ENCODE measurements around the gene ZBTB20.

Gene ZBTB20

DNA sequence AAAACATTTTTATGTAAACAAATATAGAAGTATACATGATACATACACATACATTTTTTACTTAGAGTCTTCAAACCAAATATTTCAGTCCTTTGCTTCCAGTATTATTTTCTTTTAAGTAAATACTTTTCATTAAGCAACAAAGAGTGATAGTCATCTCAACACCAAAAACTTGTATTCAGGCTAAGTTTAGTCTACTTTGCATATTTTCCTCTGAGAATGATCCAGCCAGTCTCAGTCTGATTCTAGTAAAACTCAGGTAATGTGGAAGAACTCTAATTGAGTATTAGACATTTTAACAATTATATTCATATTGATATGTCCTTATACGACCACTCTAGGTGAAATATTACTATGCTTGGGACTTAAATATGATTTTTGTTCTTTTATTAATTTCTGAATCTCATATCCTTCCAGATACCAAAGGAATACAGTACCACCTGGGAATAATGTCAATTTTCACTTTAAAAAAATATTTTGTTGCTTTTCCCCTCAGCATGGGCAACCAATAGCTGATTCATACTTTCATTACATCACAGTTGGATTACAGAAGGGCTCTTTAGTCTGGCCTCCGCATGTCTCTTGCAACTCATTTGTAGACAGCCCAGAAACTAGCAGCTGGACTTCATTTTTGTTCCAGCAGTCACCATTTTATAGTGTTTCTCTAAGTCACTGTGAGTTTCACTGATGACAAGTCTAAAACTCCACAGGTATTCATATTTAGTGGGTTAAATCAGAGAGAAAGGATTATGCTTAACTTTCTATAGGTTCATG lies 390.4 kb downstream of the ZBTB20 start:
- H3K9me3 ChIP-seq (ENCODE audit: insufficient read depth, low read length): no peaks in the 10 kb centered on the region
- H2AFZ ChIP-seq (ENCODE audit: low read depth, low read length): 0 out of 2 replicates have a peak overlapping the region, but pooled peaks have one; percentile 59
- TF ChIP-seq EZH2phosphoT487 (IDR thresholded peaks at IDR 0.05; ENCODE audit: low read depth): no peak
- H3K4me3 ChIP-seq (ENCODE audit: low read length): peak overlapping the region; percentile 50
- no peaks in the 10 kb centered on the region for H3K79me2 ChIP-seq (ENCODE audit: low read length)
- no peaks in the 10 kb centered on the region for H3K36me3 ChIP-seq (replicated peaks; ENCODE audit: low read depth, low read length)
- peak overlapping the region; percentile 67 for H3K4me2 ChIP-seq (ENCODE audit: low read length)
- H3K27ac ChIP-seq (ENCODE audit: low read length): peak overlapping the region; percentile 66
- peak overlapping the region; percentile 24 for H3K9ac ChIP-seq (ENCODE audit: low read length)
- H4K20me1 ChIP-seq (ENCODE audit: insufficient read depth, low read length): no peaks in the 10 kb centered on the region
- H3K4me1 ChIP-seq (ENCODE audit: low read length): peaks cover 27% of the 10 kb centered on the region
- H3K27me3 ChIP-seq (ENCODE audit: low read depth, low read length): no peaks in the 10 kb centered on the region

DNA sequence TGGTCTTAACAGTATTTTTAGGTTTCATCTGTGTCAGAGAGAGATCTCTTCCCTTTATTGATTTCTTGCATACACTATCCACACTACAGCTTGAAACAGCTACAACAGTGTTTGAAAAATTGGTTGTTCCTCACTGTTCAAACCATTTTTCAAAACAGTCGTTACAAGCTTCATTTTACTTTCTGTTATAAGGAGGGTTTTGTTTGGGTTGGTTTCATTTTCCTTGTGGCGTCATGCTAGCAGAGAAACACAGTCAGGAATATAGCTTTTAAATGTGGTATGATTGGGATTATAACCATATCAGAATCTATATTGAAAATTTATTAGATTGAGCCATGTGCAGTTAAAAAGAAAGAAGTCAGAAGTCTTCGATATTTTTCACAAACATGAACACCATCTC lies 400.6 kb downstream of the ZBTB20 start:
- Histone ChIP-seq H3K27ac (ENCODE audit: low read length) (no peak overlapping the region), H3K79me2 (ENCODE audit: low read length) (no peaks in the 10 kb centered on the region), H3K27me3 (ENCODE audit: low read depth, low read length) (no peaks in the 10 kb centered on the region), H3K36me3 (replicated peaks; ENCODE audit: low read depth, low read length) (no peaks in the 10 kb centered on the region), H3K4me1 (ENCODE audit: low read length) (peaks cover 34% of the 10 kb centered on the region), H2AFZ (ENCODE audit: low read depth, low read length) (peak overlapping the region; percentile 91), H4K20me1 (ENCODE audit: insufficient read depth, low read length) (no peaks in the 10 kb centered on the region), H3K4me3 (ENCODE audit: low read length) (peak overlapping the region; percentile 70), H3K4me2 (ENCODE audit: low read length) (peak overlapping the region; percentile 79), H3K9me3 (ENCODE audit: insufficient read depth, low read length) (no peaks in the 10 kb centered on the region), H3K9ac (ENCODE audit: low read length) (peak overlapping the region; percentile 42)
- no peak for TF ChIP-seq EZH2phosphoT487 (IDR thresholded peaks at IDR 0.05; ENCODE audit: low read depth)
- TF ChIP-seq, protein P1, sequence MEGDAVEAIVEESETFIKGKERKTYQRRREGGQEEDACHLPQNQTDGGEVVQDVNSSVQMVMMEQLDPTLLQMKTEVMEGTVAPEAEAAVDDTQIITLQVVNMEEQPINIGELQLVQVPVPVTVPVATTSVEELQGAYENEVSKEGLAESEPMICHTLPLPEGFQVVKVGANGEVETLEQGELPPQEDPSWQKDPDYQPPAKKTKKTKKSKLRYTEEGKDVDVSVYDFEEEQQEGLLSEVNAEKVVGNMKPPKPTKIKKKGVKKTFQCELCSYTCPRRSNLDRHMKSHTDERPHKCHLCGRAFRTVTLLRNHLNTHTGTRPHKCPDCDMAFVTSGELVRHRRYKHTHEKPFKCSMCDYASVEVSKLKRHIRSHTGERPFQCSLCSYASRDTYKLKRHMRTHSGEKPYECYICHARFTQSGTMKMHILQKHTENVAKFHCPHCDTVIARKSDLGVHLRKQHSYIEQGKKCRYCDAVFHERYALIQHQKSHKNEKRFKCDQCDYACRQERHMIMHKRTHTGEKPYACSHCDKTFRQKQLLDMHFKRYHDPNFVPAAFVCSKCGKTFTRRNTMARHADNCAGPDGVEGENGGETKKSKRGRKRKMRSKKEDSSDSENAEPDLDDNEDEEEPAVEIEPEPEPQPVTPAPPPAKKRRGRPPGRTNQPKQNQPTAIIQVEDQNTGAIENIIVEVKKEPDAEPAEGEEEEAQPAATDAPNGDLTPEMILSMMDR (IDR thresholded peaks at IDR 0.05; ENCODE audit: low read depth, low read length): no peak

DNA sequence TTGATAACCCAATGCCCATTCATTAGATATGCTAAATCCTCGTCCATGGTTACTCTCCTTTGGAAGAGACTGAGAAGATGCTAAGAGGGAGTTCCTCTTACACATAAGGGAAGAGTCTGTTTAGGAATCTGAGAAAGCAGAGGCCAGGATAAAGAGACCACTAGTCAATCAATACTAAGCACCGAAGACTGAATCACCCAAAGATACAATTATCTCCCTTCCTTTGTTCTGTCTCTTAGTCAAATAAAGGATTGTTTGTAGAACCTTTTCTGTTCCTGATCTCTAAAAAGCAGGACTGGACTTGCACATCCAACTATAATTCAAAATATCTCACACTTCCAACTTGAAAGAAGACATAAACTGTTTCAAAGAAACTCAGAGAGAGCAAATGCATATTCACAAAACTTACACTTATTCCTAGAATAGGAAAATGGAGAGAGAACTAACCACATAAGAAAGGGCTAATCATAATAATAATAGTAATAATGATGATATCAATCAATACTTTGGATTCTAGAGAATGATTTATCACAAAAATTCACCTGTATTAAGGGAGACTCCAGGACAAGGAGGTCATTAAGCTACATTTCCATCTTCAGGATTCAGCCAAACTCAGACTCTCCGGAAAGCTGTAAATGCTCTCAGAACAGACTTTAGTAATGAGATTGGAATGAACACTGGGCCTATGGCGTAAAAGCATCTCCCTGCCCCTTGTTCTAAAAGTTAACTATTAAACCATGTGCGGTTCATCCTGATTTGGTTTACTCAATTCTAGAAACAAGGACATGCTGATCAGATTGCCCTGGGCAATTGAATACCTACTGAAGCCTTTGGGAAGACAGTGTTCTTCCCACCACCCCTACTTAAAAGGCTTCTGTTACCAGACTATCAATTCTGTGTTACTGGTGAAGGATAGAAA lies 401.5 kb downstream of the ZBTB20 start:
- TF ChIP-seq, protein P1 (IDR thresholded peaks at IDR 0.05; ENCODE audit: low read depth, low read length): no peak
- TF ChIP-seq EZH2phosphoT487 (IDR thresholded peaks at IDR 0.05; ENCODE audit: low read depth): no peak
- no peaks in the 10 kb centered on the region for H4K20me1 ChIP-seq (ENCODE audit: insufficient read depth, low read length)
- H3K4me2 ChIP-seq (ENCODE audit: low read length): peak overlapping the region; percentile 79
- H3K27ac ChIP-seq (ENCODE audit: low read length): no peak overlapping the region
- H2AFZ ChIP-seq (ENCODE audit: low read depth, low read length): peak overlapping the region; percentile 91; the same call in 1 of the 2 replicates
- no peaks in the 10 kb centered on the region for H3K9me3 ChIP-seq (ENCODE audit: insufficient read depth, low read length)
- peaks cover 34% of the 10 kb centered on the region for H3K4me1 ChIP-seq (ENCODE audit: low read length)
- no peak overlapping the region for H3K9ac ChIP-seq (ENCODE audit: low read length)
- H3K27me3 ChIP-seq (ENCODE audit: low read depth, low read length): no peaks in the 10 kb centered on the region
- no peaks in the 10 kb centered on the region for H3K79me2 ChIP-seq (ENCODE audit: low read length)
- H3K36me3 ChIP-seq (replicated peaks; ENCODE audit: low read depth, low read length): no peaks in the 10 kb centered on the region
- 0 out of 2 replicates have a peak overlapping the region, but pooled peaks have one; percentile 70 for H3K4me3 ChIP-seq (ENCODE audit: low read length)

DNA sequence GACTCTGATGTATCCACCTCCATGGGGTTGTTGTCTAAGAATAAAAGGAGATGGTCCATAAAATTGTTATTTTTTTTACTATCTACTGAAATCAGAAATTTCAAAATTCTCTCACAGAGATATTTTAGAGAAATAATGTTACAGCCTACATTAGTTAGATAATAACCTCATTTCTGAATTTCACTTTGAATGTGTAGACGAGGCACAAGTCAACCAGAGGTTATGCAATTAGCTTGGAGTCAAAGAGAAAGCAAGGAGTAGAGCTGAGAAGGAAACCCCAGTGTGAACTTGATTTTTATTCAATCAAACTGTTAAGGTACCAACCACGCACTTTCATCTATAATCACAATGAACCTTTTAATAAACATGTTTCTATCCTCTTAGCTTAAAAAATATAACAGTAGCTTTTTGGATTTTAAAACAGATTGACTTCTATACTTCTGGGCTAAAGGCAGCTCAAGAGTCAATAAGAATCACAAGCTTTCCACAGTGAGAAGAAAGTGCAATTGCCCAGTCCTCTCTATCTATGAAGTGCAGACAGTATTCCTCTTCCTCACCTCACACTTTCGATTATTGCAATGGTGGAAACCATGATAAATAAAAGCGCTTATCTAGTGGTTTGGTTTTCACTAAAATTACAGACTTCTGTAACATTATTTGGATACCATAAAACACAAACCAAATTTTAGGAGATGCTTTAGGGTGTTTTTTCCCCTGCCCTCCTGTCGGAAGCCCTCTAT lies 403.2 kb downstream of the ZBTB20 start:
- H3K4me2 ChIP-seq (ENCODE audit: low read length): peak overlapping the region; percentile 26; the same call in 1 of the 2 replicates
- H3K9me3 ChIP-seq (ENCODE audit: insufficient read depth, low read length): no peaks in the 10 kb centered on the region
- H3K4me3 ChIP-seq (ENCODE audit: low read length): no peak overlapping the region
- H3K27me3 ChIP-seq (ENCODE audit: low read depth, low read length): no peaks in the 10 kb centered on the region
- no peak overlapping the region for H2AFZ ChIP-seq (ENCODE audit: low read depth, low read length)
- peaks cover 34% of the 10 kb centered on the region for H3K4me1 ChIP-seq (ENCODE audit: low read length)
- no peak overlapping the region for H3K27ac ChIP-seq (ENCODE audit: low read length)
- TF ChIP-seq, protein P1 (IDR thresholded peaks at IDR 0.05; ENCODE audit: low read depth, low read length): no peak
- TF ChIP-seq EZH2phosphoT487 (IDR thresholded peaks at IDR 0.05; ENCODE audit: low read depth): no peak
- H3K36me3 ChIP-seq (replicated peaks; ENCODE audit: low read depth, low read length): no peaks in the 10 kb centered on the region
- no peak overlapping the region for H3K9ac ChIP-seq (ENCODE audit: low read length)
- H3K79me2 ChIP-seq (ENCODE audit: low read length): no peaks in the 10 kb centered on the region
- H4K20me1 ChIP-seq (ENCODE audit: insufficient read depth, low read length): no peaks in the 10 kb centered on the region

All from OCI-LY3 (cell line).